Stimulated activated CD4-positive, alpha-beta T cell treated with anti-CD3 and anti-CD28 coated beads, TNF-alpha, amount 100 ng/mL, for 4 hours (primary cell): ENCODE results near the gene GCNA.

ENCODE experiments used
- DNase-seq, 3 experiments: peaks; one replicate each; pipeline ENCODE4 v3.0.0-alpha.2; 2020; ENCODE audit warnings: low read depth in 3 of 3

The GCNA gene

DNA sequence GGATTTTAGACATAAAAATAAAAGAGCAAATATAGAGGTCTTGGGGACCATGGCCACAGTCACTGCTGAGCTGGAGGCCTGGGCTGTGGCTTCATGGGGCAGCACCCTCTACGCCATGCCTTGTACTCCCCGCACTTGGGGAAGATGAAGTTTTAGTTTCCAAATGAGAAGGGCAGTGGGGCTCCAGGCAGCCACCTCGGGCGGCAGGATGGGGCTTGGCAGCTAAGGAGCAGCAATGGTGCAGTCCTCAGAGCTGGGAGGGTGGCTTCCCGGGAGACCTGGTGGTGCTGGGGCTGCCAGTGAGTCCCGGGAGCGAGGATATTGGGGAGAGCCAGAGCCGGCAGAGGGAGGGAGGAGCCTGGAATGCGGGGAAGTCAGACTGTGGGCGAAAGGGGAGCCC, 37.7 kb downstream of the GCNA start:
- no peak for DNase-seq

DNA sequence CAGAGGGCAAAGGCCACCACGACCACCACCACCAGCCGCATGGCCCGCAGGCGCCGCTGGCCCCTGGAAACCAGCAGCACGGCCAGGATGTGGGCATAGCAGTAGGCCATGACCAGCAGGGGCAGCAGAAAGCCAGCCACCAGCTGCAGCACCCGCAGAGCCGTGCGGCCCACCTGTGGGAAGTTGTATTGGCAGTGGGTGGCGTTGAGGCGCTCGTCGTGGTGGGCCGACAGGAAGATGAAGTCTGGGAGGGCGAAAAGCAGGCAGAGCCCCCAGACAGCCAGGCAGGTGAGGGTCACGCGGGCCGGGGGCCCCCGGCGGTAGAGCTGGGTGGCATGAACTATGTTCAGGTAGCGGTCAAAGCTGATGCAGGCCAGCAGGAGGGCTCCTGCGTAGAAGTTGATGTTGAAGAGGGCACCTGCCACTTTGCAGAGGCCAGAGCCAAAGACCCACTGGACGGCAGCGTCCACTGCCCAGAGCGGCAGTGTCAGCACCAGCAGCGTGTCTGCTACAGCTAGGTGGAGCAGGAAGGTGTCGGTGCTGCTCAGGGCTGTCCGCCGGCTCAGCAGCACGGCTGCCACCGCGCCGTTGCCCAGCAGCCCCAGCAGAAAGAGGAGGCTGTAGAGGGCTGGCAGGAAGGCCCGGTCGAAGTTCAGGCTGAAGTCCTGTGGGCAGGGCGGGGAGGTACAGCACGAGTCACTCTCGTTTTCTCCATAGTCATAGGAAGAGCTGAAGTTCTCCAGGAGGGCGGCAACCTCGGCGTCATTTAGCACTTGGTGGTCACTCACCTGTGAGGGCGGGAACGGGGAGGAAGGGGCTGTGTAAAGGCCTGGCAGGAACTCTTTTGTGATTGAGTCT, 38.7 kb downstream of the GCNA start:
- DNase-seq, result no peak

DNA sequence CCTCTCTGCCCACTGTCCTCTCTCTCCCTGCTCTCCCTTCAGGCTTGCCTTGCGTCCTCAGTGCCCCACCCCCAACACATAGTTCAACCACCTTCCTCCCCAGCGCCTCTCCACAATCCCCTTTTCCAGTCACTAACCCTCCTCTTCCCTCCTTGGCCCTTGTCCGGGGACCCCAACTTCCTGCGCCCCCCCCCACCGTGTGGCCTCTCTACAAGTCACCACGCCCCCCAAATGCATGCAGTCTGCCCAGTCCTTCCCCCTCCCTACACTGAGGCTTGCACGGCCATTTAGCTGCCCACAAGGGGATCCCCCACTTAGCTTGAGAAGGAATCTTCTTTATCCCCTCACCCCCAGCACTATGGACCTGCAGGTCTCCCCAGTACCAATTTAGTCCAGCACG, 39.5 kb downstream of the GCNA start:
- DNase-seq, result no peak

DNA sequence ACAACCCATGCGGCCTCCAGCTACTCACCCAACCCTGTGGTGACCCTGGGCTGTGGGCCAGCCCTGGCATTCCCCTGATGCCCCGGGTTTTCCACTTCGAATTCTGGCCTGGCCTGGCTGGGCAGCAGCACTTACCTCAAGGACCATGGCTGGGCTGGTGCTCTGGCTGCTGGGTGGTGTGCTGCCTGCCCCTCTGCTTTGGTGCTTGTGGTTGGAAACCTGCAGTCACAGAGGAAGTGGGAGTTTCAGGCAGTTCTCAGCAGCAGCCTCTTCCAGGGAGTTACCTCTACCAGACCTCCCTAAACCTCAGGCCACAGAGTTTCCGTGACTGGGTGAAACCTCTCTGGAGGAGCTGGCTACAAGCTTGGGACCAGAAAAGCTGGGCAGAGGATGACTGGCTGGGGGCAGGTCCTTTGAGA, 40.1 kb downstream of the GCNA start, which contains the start of gene CXCR3:
CXCR3 (minus strand) TSS at position 209 of the 419 bp plus-strand sequence; CDS start at position 147, 62 bp downstream.
- peak in 2 of 3 experiments; percentile 34 to 53 for DNase-seq

DNA sequence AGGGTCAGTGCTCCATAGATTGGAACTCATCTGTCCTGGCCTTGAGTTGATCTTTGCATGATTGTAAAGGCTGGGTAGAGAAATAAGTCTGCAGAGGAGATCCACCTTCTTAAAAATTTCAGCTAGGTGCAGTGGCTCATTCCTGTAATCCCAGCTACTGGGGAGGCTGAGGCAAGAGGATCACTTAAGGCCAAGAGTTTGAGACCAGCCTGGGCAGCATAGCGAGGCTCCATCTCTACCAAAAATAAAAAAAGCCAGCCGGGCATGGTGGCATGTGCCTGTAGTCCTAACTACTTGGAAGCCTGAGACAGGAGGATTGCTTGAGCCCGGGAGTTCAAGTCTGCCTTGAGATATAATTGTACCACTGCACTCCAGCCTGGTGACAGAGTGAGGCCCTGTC, 40.5 kb downstream of the GCNA start:
- no peak for DNase-seq

DNA sequence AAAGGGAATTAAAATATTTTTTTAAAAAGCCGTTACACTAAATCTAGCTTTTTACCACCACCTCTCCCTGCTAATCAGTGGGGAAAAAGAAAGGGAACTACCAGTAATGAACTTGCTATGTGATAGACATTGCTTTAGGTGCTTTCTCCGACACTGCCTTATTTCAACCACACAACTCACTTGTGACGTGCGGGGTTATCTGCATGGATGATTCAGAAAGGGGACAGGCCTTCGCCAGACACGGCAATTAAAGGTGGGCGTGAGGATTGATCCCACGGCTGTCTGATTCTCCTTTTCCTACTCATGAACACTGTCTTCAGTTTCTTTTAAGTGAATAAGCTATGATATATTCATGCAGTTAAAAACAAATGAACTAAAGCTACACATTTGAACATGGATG, 41.0 kb downstream of the GCNA start:
- peak in 2 of 3 experiments; percentile 43 to 52 for DNase-seq

DNA sequence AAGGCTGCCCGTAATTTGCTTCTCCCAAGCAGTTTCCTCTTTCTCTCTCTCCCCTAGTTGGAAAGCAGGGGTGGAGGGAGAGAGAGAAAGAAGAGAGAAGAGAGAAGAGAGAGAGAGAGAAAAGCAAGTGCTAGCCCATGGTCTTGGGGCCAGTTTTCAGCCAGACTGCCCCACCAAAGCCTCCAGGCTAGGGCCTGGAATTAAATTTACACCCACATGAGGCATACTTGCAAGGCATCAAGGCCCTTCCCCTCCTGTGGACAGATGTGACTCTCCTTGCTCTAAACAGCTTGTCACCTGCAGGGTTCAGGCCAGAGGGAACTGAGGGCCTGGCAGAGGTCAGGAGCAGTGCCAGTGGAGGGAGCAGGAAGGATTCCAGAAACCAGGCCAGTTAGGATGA, 41.7 kb downstream of the GCNA start:
- DNase-seq, result no peak

DNA sequence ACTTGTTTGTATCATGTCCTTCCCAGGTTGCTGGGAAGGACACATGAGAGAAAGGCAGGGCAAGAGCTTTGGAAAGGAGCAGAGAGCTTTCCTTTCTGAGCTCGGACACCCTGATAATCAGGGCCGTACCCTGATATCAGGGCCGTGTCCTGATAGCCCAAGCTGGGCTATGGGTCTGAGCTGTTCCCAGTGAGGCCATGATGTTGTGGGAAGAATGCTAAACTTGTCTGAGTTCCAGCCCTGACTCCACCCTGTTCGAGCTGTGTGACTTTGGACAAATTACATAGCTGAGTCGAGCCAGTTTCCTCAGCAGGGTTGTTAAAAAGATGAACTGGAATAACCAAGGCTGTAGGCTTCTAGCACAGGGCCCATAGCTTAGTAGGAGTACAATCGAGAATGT, 43.4 kb downstream of the GCNA start:
- no peak for DNase-seq

DNA sequence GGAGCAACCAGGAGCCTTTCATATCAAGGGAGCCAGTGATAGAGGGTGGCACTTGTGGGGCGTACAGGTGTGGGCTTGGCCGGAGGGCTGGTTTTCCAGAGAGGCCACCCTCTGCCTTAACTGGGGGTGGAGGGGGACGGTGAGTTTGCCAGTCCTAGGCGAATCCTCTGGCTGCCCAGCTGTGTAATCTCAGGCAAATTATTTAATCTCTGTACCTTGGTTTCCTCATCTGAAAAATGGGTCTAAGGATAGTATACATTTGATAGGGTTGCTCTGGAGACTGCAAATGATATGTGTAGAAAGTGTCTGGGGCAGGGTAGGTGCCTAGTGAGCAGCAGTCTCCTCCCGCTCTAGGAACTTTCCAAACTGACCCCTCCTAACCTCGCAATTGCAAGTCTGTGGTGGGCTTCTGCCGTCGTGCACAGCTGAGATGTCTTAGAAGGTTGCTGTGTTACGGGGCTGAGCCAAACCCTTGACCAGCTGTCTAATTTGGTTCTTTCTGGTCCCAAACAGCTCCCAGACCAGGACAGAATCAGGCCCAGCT, 43.9 kb downstream of the GCNA start:
- DNase-seq, result no peak

DNA sequence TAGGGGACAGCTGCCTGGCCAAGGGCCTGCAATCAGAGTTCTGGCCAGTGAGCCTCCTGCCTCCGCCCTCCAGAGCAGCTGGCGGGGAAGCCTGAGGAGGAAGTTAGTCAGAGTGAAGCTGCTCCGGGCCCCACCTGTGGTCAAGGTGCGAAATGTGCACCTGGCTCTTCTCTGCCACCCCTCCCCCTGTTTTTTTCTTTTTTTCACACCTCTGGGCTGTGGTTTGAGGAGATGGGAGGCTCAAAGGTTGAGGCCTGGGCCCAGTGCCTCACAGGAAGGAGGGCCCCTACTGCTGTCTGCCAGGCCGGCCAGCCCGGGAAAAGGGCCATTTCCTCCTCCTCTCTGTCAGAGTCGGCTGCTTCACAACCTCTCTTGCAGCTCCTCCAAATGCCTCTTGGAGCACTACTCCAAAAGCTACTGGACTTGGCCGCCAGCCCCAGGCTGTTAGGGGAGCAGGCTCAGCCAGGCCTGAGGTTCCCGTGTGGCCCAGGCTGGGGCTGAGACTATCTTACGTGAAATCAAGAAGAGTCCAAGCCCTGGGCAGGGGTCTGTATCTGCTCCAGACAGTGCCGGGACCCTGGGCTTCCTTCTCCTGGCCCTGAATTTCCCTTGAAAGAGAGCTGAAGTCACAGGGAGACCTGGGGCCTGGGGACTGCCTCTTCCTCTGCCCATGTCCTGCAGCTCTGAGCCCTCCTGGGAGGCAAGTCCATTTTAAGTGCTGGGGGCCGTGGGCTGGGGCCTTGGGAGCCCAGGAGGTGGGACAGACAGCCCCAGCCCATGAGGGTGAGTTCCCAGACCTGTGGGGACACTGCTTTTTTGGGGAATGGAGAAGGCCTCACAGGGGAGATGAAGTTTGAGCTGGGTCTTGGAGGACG, 44.6 kb downstream of the GCNA start:
- peak; percentile 13 to 29 (median 21) for DNase-seq

DNA sequence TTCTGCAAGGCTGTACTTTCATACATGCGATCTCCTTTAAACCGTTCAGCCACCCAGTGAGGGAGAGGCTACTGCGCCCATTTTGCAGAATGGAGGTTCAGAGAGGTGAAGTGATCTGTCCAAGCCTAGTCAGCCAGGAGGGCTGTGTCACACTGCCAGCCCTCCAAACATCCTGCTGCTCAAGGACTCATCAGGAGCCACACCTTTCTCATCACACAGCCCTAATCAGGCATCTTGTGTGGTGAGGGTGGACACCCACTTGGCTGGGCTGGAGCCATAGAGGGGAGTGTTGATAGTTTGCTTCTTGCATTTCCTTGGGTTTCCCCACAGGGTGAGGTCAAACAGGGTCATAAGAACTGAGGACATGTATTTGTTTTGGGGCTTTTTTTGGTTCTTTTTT, 45.5 kb downstream of the GCNA start:
- DNase-seq, result no peak

DNA sequence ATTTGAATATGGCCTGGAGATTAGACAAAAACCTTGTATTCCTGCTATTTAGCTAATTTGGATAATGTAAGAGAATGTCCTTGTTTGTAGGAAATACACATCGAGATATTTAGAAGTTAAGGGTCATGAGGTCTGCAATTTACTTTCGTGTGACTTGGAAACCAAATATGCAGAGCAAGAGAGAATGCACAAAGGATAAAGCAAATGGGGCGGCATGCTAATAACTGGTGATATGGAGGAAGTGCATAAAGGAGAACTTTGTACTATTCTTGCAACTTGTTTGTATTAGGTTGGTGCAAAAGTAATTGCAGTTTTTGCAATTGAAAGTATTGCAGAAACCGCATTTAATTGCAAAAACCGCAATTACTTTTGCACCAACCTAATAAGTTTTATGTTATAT, 47.2 kb downstream of the GCNA start:
- no peak for DNase-seq

DNA sequence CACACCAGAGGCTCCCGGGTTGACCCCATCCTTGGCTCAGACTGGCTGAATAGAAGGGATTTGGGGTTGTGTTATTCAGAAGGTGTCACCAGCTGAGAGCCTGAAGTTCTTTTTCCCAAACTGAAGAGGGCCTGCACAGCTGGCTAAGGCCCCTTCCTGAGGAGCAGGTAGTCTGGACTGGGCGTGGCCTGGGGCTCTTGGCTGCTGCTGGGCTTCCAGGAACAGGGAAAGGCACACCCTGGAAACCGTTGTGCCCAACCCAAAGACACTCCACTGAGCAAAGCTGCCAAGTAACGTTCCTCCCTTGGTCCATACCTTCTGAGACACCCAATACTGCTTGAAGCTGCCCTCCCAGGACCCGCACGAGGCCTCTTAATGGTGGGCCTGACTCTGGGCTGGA, 48.3 kb downstream of the GCNA start:
- no peak for DNase-seq

DNA sequence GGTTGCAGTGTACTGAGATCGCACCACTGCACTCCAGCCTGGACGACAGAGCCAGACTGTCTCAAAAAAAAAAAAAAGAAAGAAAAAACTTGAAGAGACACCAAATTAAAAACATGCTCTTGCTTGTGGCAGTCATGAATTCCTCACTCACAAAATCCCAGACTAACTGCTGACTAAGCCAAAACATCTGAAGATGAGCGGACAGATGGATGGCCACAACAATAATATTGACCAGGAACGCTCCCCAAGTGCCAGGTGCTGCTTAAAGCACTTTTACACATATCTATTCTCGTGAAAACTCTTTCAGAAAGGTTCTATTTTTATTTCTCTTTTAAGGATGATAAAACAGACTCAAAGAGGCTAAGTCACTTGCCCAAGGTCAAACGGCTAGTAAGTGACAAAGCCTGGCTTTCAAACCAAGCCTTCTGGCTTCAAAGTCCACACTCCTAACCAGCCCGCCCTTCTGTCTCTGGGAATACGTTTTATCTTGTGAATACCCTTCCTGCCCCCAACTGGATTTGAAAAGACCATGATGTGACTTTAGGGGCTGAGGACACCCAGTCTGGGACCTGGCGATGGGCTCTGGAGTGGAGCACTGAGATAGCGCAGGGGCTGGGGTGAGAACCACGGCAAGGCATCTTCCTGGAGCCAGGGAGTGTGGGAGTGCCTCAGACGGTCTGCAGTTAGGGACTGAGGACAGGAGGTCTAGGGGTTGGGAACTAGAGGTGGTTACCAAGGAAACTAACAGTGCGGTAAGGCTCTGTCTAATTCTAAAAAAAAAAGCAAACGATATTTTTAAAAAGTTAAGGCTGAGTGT, 49.6 kb downstream of the GCNA start:
- DNase-seq, result no peak

DNA sequence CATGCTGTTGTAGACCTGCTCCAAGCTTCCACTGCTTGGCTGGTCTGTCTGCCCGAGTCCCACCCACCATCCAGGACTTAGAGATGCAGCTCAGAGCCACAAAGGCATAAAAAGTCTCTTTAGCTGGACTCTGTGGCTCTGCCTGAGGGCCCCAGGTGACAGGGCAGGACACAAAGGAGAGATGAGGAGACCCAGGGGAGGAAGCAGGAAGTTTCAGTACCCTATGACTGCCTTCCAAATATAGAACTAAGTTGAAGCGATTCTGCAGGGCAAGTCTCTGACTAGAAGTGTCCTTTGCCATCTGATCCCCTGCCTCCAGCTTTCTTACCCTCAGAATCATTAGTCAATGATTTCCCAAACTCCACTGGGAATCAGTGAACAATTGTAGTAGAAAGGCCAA, 51.2 kb downstream of the GCNA start:
- DNase-seq, result no peak

DNA sequence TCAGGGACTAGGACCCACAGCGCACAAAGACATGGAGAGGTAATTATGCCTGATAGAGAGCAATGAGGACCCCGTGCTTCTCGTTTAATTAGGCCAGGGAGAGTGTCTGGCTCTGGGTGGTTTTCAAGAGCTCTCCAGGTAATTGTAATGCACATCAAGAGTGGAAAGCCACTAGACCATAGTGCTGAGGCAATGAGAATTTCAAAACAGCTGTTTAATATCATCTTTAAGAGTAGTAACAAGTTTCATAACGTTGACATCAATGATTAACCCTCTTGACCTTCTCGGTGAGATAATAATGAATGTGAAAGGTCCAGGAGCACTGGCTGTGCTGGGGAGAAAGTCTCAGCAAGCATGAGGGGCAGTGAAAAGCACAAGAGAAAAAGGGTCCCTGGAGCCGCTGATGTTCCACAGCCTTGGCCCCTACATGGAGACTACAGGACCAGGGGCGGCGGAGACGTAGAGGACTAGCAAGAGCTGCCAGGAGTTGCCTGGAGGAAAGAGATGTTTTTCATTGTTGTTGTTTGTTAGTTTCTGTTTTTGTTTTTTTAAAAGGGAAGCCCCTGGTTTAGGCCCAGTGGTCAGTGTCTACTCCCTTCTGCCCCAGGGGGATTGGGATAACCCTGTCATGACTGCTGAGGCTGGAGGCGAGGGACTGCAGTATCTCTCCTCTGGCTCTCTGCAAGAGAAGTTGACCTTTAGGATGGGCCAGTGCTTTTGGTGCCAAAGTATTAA, 54.9 kb downstream of the GCNA start:
- no peak for DNase-seq

DNA sequence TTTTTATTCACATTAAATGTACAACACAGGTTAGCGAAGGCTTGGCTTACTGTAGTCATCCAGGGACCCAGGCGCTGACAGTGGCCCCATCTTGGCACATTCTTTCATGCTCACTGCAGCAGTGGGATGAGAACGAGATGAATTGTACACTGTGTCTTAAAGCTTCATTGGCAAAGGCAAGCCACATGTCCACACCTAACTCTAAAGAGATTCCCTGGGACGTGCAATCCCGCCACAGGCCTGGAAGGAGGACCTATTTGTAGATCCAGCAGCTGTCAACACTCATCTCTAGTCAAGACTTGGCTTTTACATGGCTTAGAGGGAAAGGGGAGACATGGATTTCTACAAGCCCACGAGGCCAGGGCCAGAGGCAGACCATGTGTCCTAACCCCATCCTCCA, 56.1 kb downstream of the GCNA start:
- DNase-seq, result no peak

DNA sequence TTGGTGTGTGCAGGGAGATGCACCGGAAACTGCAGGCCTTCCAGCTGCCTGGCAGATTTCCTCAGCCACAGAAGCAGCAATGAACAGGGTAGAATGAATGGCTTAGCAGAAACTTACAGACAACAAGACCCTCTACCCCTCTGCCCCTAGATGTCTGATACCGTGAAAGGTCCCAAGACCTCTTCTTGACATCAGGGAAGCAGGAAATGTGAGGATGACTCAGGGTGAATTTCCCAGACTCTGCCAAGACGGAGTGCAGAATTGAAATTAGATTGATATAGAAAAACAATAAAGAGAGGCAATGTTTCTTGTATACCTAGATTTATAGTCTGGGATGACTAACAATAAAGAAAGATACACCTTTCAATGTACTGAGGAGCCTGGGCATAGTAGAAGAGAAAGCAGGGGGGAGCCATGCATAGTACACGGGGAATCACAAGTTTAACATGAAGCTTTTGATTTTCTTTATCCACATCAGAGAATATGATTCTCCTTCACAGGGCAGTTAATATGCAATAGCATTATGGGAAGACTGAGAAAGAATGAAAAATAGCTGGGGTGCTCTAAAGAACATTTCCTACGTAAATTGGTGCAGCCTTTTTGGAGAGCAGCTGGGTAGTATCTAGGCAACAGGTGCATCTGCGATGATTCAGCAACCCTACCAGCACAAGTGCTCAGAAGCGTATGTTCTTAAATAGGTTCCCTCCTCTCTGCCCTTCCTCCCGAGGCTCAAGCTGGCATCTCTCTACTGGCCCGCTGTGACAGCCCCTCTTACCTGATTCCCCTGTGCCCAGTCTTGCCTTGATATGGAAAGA, 58.4 kb downstream of the GCNA start:
- no peak for DNase-seq

DNA sequence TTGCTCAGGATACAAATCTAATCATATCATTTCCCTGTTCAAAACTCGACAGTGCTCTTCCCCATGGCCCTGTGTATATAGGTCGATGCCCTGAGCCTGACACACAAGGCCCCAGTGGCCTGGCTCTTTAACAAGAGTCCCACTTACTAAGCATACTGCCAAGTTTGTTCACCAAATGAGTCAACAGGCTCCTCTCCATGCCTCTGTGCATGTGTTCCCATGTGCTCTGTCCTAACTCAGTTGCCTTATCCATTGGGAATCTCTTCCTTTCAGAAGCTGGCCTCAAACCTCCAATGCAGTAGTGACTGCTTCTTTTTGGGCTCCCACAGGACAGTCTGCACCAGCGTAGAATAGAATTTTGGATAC, 59.0 kb downstream of the GCNA start:
- DNase-seq, result no peak

DNA sequence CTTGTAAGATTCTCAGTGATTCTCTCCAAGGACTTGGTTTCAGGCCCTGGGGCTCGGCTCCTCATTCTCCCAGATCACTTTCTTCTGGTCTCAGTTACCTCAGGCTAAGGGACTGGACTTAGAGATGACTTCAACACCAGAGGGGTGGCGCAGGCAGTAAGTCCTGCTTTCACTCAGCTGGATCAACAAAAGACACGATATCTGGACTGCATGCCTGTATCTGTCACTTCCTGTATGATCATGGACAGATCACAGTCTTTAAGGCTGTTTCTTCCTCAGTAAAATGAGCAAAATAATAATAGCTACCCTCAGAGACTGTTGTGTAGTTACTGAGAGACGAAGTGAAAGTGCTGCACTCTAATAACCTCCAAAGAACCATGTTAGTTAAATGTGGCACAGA, 59.6 kb downstream of the GCNA start:
- DNase-seq, result no peak
